Gastroesophageal sphincter (tissue), 3 donors: Measurements from ENCODE around the gene DISC1.

Experiments used
- POLR2A ChIP-seq, 2 donors: fragments of 450-650 bp; IDR thresholded peaks; one replicate each; pipeline ENCODE4 v1.6.1; 2017; ENCODE audit warnings: antibody characterized with exemption in 2 of 2, mild to moderate bottlenecking in 2 of 2, moderate library complexity in 1 of 2
- TF ChIP-seq, protein P1 (sequence below), 4 experiments: fragments of 200-600 bp in 2 of 4; fragments of 450-650 bp in 2 of 4; sonication (generic) in 1 of 4; IDR thresholded peaks; one replicate each; pipeline ENCODE4 v1.5.1; 2017 to 2019; ENCODE audit warnings: antibody characterized with exemption in 4 of 4, mild to moderate bottlenecking in 2 of 4, moderate library complexity in 2 of 4

DNA sequence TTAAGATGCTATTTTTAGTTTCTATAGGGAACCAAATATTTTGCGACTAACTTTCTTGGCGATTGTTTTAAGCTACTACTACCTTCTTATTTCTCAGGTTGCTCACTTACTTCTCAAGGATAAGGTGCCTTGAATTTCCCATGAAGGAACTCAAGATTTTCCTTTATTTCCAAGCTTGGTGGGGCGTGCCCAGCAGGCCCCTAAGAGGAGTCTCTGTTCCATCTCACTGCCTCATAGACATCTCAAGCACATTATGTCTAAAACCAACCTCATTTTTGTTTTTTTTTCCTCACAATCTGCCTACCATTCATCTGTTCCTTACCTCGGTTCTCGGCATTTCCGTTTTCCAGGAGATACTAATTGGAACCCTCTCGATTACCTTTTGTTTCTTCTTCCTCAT lies 421.9 kb downstream of the DISC1 start:
- TF ChIP-seq, protein P1, sequence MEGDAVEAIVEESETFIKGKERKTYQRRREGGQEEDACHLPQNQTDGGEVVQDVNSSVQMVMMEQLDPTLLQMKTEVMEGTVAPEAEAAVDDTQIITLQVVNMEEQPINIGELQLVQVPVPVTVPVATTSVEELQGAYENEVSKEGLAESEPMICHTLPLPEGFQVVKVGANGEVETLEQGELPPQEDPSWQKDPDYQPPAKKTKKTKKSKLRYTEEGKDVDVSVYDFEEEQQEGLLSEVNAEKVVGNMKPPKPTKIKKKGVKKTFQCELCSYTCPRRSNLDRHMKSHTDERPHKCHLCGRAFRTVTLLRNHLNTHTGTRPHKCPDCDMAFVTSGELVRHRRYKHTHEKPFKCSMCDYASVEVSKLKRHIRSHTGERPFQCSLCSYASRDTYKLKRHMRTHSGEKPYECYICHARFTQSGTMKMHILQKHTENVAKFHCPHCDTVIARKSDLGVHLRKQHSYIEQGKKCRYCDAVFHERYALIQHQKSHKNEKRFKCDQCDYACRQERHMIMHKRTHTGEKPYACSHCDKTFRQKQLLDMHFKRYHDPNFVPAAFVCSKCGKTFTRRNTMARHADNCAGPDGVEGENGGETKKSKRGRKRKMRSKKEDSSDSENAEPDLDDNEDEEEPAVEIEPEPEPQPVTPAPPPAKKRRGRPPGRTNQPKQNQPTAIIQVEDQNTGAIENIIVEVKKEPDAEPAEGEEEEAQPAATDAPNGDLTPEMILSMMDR (IDR thresholded peaks at IDR 0.05), result no peak
- TF ChIP-seq POLR2A (IDR thresholded peaks at IDR 0.05), result no peak
